Gastrocnemius medialis (tissue), 4 donors: ENCODE measurements around the gene KHK. TPM values are rescaled to one million over a fixed set of nuclear protein-coding genes. Genes with fewer than 3 reads are reported as not detected.

ENCODE experiments used
- ATAC-seq, 2 donors: fragments of 150-250 bp; one replicate each; pipeline ENCODE4 v1.9.1; 2016
- DNase-seq, 2 donors: peaks; one replicate each; pipeline ENCODE4 v3.0.0-alpha.2; 2019
- H3K27ac ChIP-seq, 4 donors: fragments of 200-600 bp; sonication (generic); 1 replicate in 1 of 4; 2 replicates in 3 of 4; pipeline ENCODE4 v1.5.1; 2016 to 2018; ENCODE audit warnings: mild to moderate bottlenecking in 2 of 4, moderate library complexity in 1 of 4
- H3K27me3 ChIP-seq, 3 donors: fragments of 200-600 bp; sonication (generic) in 2 of 3; 1 replicate in 1 of 3; 2 replicates in 2 of 3; pipeline versions ENCODE4 v1.5.1 to v1.6.0; 2016 to 2019; ENCODE audit warnings: mild to moderate bottlenecking in 1 of 3, moderate library complexity in 1 of 3
- H3K36me3 ChIP-seq, 2 donors: fragments of 200-600 bp; sonication (generic) in 1 of 2; one replicate each; pipeline ENCODE4 v1.5.1; 2017 to 2018
- H3K4me1 ChIP-seq, 2 donors: fragments of 200-600 bp; sonication (generic) in 1 of 2; one replicate each; pipeline ENCODE4 v1.5.1; 2016 to 2017; ENCODE audit warnings: mild to moderate bottlenecking in 2 of 2
- H3K4me3 ChIP-seq, 4 donors: fragments of 200-600 bp; sonication (generic) in 3 of 4; 1 replicate in 1 of 4; 2 replicates in 3 of 4; pipeline ENCODE4 v1.5.1; 2016 to 2019; ENCODE audit warnings: mild to moderate bottlenecking in 2 of 4
- H3K9me3 ChIP-seq, 3 donors: fragments of 200-600 bp; sonication (generic) in 2 of 3; 1 replicate in 1 of 3; 2 replicates in 2 of 3; pipeline ENCODE4 v1.5.1; 2016 to 2019
- CTCF ChIP-seq, 5 experiments: fragments of 450-650 bp in 3 of 5; fragments of 200-600 bp in 2 of 5; sonication (generic) in 2 of 5; IDR thresholded peaks in 4 of 5; conservative IDR thresholded peaks in 1 of 5; 1 replicate in 4 of 5; 2 replicates in 1 of 5; pipeline ENCODE4 v1.5.1; 2016 to 2019; ENCODE audit warnings: antibody characterized with exemption in 5 of 5, mild to moderate bottlenecking in 3 of 5, moderate library complexity in 3 of 5
- POLR2A ChIP-seq, 2 donors: fragments of 450-650 bp; IDR thresholded peaks; one replicate each; pipeline ENCODE4 v1.6.1; 2017; ENCODE audit warnings: antibody characterized with exemption in 2 of 2, mild to moderate bottlenecking in 2 of 2, moderate library complexity in 2 of 2
- in situ Hi-C, 4 donors: fragments of 200-750 bp; cut with MboI; loops; one replicate each; pipeline versions ENCODE4 v1.15.0 to v1.8.0; 2017; ENCODE audit warnings: low sequenced_read_pairs in 4 of 4
- intact Hi-C: fragments of 100-400 bp; cut with DNase I; formaldehyde crosslinking; loops from one replicate; pipeline ENCODE4 v1.15.1; 2023; ENCODE audit warnings: low total_unique reads
- total RNA-seq, 4 donors: library from RNA; depleted of rRNA; stranded (reverse); fragments of >200 nt; gene quantifications; one replicate each; pipeline versions ENCODE4 v1.1.0 to v1.2.3, GENCODE V29; 2016

The KHK gene
- total RNA-seq, 4 donors from 2014 or later, result 0.91 to 5.4 (median 1.3) TPM; not detected in 1

- Histone ChIP-seq H3K27me3 (no peaks in the 10 kb centered on the region), H3K4me3 (no peak overlapping the region), H3K9me3 (no peaks in the 10 kb centered on the region), H3K27ac (peak overlapping the region in 1 of 4 donors; percentile 43), H3K4me1 (peaks cover 16 to 21% of the 10 kb centered on the region in 2 donors), H3K36me3 (peaks cover 0 to 25% of the 10 kb centered on the region in 2 donors)
- ATAC-seq, result no peak
- in situ Hi-C loops, result no loop called here
- intact Hi-C loops, result no loop called here
- TF ChIP-seq CTCF (IDR thresholded peaks at IDR 0.05 in 4 of 5, conservative IDR thresholded peaks at IDR 0.05 in 1 of 5) (no peak), POLR2A (IDR thresholded peaks at IDR 0.05) (no peak)
- DNase-seq, result no peak
Measured at GRCh38 chr2:27131429-27131828, 44.9 kb downstream of the KHK start.

- Histone ChIP-seq H3K9me3 (no peaks in the 10 kb centered on the region), H3K4me3 (peak overlapping the region; percentile 79 to 100 (median 88)), H3K4me1 (peaks cover 15 to 16% of the 10 kb centered on the region in 2 donors), H3K27me3 (no peaks in the 10 kb centered on the region), H3K27ac (peak overlapping the region; percentile 84 to 99 (median 96)), H3K36me3 (peaks cover 0 to 25% of the 10 kb centered on the region in 2 donors)
- ATAC-seq (peak; percentile 25 to 57), DNase-seq (peak; percentile 48 to 63)
- intact Hi-C loops, result no loop called here
- TF ChIP-seq CTCF (IDR thresholded peaks at IDR 0.05 in 4 of 5, conservative IDR thresholded peaks at IDR 0.05 in 1 of 5) (no peak), POLR2A (IDR thresholded peaks at IDR 0.05) (no peak)
- in situ Hi-C loops, result no loop called here
Measured at GRCh38 chr2:27133195-27133875, 46.8 kb downstream of the KHK start.

GRCh38 chr2:27133905-27134780, 47.6 kb downstream of the KHK start, which contains the start of gene PREB:
TSS of gene PREB (minus strand) at chr2:27134636. CDS start at chr2:27134421, 215 bp downstream.
- Histone ChIP-seq H3K4me1 (peaks cover 15 to 16% of the 10 kb centered on the region in 2 donors), H3K36me3 (peaks cover 0 to 25% of the 10 kb centered on the region in 2 donors), H3K27me3 (no peaks in the 10 kb centered on the region), H3K27ac (peak within 1 kb of the TSS; percentile 84 to 99 (median 96)), H3K4me3 (peak within 1 kb of the TSS; percentile 79 to 100 (median 88)), H3K9me3 (no peaks in the 10 kb centered on the region)
- in situ Hi-C loops, result no loop called here
- DNase-seq (peak; percentile 88 to 95), ATAC-seq (peak; percentile 89 to 91)
- intact Hi-C loops, result loop anchor here (1.0 kb wide), 1 partner anchor 78 kb away; the partner anchor contains the start of genes ATRAID and SLC5A6
- TF ChIP-seq POLR2A (IDR thresholded peaks at IDR 0.05) (peak; percentile 87 to 98), CTCF (IDR thresholded peaks at IDR 0.05 in 4 of 5, conservative IDR thresholded peaks at IDR 0.05 in 1 of 5) (peak in 1 of 5 experiments; percentile 11)

GRCh38 chr2:27134781-27135477, 48.4 kb downstream of the KHK start:
- no peak for ATAC-seq
- Histone ChIP-seq H3K4me3 (peak overlapping the region in 3 of 4 donors; percentile 79 to 100 (median 84)), H3K36me3 (peaks cover 0 to 25% of the 10 kb centered on the region in 2 donors), H3K27ac (peak overlapping the region; percentile 84 to 99 (median 96)), H3K4me1 (peaks cover 15 to 16% of the 10 kb centered on the region in 2 donors), H3K27me3 (no peaks in the 10 kb centered on the region), H3K9me3 (no peaks in the 10 kb centered on the region)
- in situ Hi-C loops, result no loop called here
- intact Hi-C loops, result loop anchor here (1.0 kb wide), 1 partner anchor 77 kb away; the partner anchor contains the start of genes ATRAID and SLC5A6
- TF ChIP-seq CTCF (IDR thresholded peaks at IDR 0.05 in 4 of 5, conservative IDR thresholded peaks at IDR 0.05 in 1 of 5) (no peak), POLR2A (IDR thresholded peaks at IDR 0.05) (peak in 1 of 2 donors; percentile 0)
- DNase-seq, result no peak
